ENCODE measurements around the gene A4GALT. TPM values are rescaled to one million over a fixed set of nuclear protein-coding genes. Genes with fewer than 3 reads are reported as not detected.

The A4GALT gene
- total and polyA plus RNA-seq, 2 donors (not counting 1 experiment from before 2014, with no cell fraction given) = 6.8 to 16.2 TPM

DNA sequence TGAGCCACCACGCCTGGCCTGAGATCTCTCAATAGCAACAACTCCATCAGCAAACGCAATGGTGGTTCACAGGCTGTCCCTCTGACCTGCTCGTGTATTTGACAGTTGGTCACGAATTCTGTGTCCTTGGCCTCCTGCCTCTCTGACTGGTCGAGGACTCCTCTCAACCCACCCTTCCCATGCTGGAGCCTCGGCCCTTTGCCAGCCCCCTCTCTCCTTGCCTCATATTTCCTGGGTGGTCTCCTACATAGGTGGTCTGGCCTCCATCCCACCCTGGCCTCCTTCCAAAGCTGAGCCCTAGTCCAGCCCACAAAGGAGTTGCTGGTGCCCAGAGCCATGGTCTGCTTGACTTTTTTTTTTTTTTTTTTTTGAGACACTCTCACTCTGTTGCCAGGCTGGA lies 11.4 kb upstream of the A4GALT start:
- no peak overlapping the region for H3K4me2 ChIP-seq (ENCODE audit: extremely low read depth, insufficient read depth, low read length)
- no peaks in the 10 kb centered on the region for H3K36me3 ChIP-seq (ENCODE audit: control insufficient read depth, insufficient read depth, low read length)
- TF ChIP-seq, protein P1, sequence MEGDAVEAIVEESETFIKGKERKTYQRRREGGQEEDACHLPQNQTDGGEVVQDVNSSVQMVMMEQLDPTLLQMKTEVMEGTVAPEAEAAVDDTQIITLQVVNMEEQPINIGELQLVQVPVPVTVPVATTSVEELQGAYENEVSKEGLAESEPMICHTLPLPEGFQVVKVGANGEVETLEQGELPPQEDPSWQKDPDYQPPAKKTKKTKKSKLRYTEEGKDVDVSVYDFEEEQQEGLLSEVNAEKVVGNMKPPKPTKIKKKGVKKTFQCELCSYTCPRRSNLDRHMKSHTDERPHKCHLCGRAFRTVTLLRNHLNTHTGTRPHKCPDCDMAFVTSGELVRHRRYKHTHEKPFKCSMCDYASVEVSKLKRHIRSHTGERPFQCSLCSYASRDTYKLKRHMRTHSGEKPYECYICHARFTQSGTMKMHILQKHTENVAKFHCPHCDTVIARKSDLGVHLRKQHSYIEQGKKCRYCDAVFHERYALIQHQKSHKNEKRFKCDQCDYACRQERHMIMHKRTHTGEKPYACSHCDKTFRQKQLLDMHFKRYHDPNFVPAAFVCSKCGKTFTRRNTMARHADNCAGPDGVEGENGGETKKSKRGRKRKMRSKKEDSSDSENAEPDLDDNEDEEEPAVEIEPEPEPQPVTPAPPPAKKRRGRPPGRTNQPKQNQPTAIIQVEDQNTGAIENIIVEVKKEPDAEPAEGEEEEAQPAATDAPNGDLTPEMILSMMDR (conservative IDR thresholded peaks at IDR 0.05 in 1 of 2, IDR thresholded peaks at IDR 0.05 in 1 of 2; ENCODE audit: low read depth in 1 of 2, low read length in 2 of 2) = no peak
- no peak overlapping the region for H3K4me3 ChIP-seq (replicated peaks in 1 of 4; ENCODE audit: control extremely low read depth in 1 of 4, insufficient read depth in 1 of 4, low read depth in 3 of 4, low read length in 4 of 4)
- H3K9ac ChIP-seq (ENCODE audit: insufficient read depth, low read length) = no peak overlapping the region
- no peaks in the 10 kb centered on the region for H3K27me3 ChIP-seq (ENCODE audit: control insufficient read depth, insufficient read depth, low read length)
- DNase-seq (ENCODE audit: low read depth in 2 of 2) = no peak
- no peaks in the 10 kb centered on the region for H3K79me2 ChIP-seq (ENCODE audit: control insufficient read depth, insufficient read depth, low read length)
- H3K9me3 ChIP-seq (ENCODE audit: control insufficient read depth, insufficient read depth, low read depth, low read length) = no peaks in the 10 kb centered on the region
- H4K20me1 ChIP-seq (ENCODE audit: control insufficient read depth, extremely low read depth, insufficient read depth, low read length) = no peaks in the 10 kb centered on the region
- H3K27ac ChIP-seq (ENCODE audit: insufficient read depth, low read length) = no peak overlapping the region
- H2AFZ ChIP-seq (ENCODE audit: low read length) = no peak overlapping the region
- peaks cover 4% of the 10 kb centered on the region for H3K4me1 ChIP-seq (ENCODE audit: control insufficient read depth, extremely low read depth, insufficient read depth, low read length)

DNA sequence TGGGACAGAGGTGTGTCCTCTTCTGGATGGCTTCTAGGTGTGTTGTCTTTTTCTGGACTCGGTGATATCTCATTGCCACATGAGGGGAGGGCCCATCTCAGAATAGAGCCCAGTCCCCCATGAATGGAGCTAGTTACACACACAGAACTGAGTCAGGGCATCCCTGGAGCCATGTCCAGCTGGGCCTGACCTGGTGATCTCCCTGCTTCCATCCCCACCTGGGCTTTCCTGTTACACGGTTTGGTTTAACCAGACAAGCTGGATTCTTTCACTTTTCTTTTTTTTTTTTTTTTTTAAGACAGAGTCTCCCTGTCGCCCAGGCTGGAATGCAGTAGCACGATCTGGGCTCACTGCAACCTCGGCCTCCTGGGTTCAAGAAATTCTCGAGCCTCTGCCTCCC lies 6.1 kb upstream of the A4GALT start:
- Histone ChIP-seq H3K4me2 (ENCODE audit: extremely low read depth, insufficient read depth, low read length) (no peak overlapping the region), H3K79me2 (ENCODE audit: control insufficient read depth, insufficient read depth, low read length) (no peaks in the 10 kb centered on the region), H3K27ac (ENCODE audit: insufficient read depth, low read length) (no peak overlapping the region), H4K20me1 (ENCODE audit: control insufficient read depth, extremely low read depth, insufficient read depth, low read length) (no peaks in the 10 kb centered on the region), H2AFZ (ENCODE audit: low read length) (no peak overlapping the region), H3K4me1 (ENCODE audit: control insufficient read depth, extremely low read depth, insufficient read depth, low read length) (peaks cover 5% of the 10 kb centered on the region), H3K4me3 (replicated peaks in 1 of 4; ENCODE audit: control extremely low read depth in 1 of 4, insufficient read depth in 1 of 4, low read depth in 3 of 4, low read length in 4 of 4) (no peak overlapping the region), H3K27me3 (ENCODE audit: control insufficient read depth, insufficient read depth, low read length) (no peaks in the 10 kb centered on the region), H3K36me3 (ENCODE audit: control insufficient read depth, insufficient read depth, low read length) (no peaks in the 10 kb centered on the region), H3K9ac (ENCODE audit: insufficient read depth, low read length) (no peak overlapping the region), H3K9me3 (ENCODE audit: control insufficient read depth, insufficient read depth, low read depth, low read length) (no peaks in the 10 kb centered on the region)
- DNase-seq (ENCODE audit: low read depth in 2 of 2) = no peak
- TF ChIP-seq, protein P1 (conservative IDR thresholded peaks at IDR 0.05 in 1 of 2, IDR thresholded peaks at IDR 0.05 in 1 of 2; ENCODE audit: low read depth in 1 of 2, low read length in 2 of 2) = no peak
- no peak for TF ChIP-seq EZH2 (IDR thresholded peaks at IDR 0.05; ENCODE audit: low read length, missing control alignments)

DNA sequence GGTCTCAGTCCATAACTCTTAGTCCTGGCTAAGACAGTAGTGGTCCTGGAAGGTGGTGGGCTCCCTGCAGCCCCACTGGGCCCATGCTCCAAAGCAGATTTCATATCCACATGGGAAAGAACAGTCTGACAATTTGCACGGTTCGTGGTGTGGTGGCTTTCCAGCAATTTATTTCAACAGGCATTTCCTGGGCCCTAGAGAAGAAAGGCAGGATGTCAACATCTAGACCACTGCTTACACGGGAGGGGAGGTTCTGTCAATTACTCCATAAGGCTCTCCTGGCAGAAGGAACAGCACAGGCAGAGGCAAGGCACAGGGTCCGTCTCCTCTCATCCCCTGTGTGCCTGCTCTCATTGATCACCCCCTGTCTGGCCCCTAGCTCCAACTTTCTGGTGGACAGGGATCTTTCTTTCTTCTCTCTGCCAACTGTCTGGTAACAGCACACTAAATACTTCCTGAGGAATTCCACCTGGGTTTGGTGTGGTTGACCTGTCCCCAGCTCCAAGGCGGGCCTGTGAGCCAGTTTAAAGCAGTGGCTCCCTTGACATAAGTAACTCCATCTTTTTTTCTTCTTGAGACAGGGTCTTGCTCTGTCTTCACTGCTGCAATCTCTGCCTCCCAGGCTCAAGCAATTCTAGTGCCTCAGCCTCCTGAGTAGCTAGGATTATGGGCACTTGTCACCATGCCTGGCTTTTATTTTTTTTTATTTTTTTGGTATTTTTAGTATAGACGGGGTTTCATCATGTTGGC lies 5.1 kb upstream of the A4GALT start:
- no peak for DNase-seq (ENCODE audit: low read depth in 2 of 2)

More for the DNA sequence above, 5.1 kb upstream of the A4GALT start:
- H3K4me3 ChIP-seq (replicated peaks in 1 of 4; ENCODE audit: control extremely low read depth in 1 of 4, insufficient read depth in 1 of 4, low read depth in 3 of 4, low read length in 4 of 4) = no peak overlapping the region
- TF ChIP-seq, protein P1 (conservative IDR thresholded peaks at IDR 0.05 in 1 of 2, IDR thresholded peaks at IDR 0.05 in 1 of 2; ENCODE audit: low read depth in 1 of 2, low read length in 2 of 2) = no peak
- TF ChIP-seq EZH2 (IDR thresholded peaks at IDR 0.05; ENCODE audit: low read length, missing control alignments) = no peak
- H3K27ac ChIP-seq (ENCODE audit: insufficient read depth, low read length) = no peak overlapping the region
- no peak overlapping the region for H3K9ac ChIP-seq (ENCODE audit: insufficient read depth, low read length)
- no peaks in the 10 kb centered on the region for H3K27me3 ChIP-seq (ENCODE audit: control insufficient read depth, insufficient read depth, low read length)
- no peaks in the 10 kb centered on the region for H3K79me2 ChIP-seq (ENCODE audit: control insufficient read depth, insufficient read depth, low read length)
- no peaks in the 10 kb centered on the region for H3K36me3 ChIP-seq (ENCODE audit: control insufficient read depth, insufficient read depth, low read length)
- no peaks in the 10 kb centered on the region for H3K9me3 ChIP-seq (ENCODE audit: control insufficient read depth, insufficient read depth, low read depth, low read length)
- no peak overlapping the region for H3K4me2 ChIP-seq (ENCODE audit: extremely low read depth, insufficient read depth, low read length)
- H4K20me1 ChIP-seq (ENCODE audit: control insufficient read depth, extremely low read depth, insufficient read depth, low read length) = no peaks in the 10 kb centered on the region
- no peak overlapping the region for H2AFZ ChIP-seq (ENCODE audit: low read length)
- peaks cover 5% of the 10 kb centered on the region for H3K4me1 ChIP-seq (ENCODE audit: control insufficient read depth, extremely low read depth, insufficient read depth, low read length)

All from fibroblast of lung (primary cell).